Right forelimb (tissue), 1 donor: Measurements from ENCODE around the gene SCML1.

Experiments used
- DNase-seq: peaks from one replicate; pipeline ENCODE4 v3.0.0-alpha.2; 2018

The SCML1 gene

GRCh38 chrX:17736856-17737709, at the start of gene SCML1:
Gene SCML1, plus strand, starts transcription at chrX:17737493. Its CDS starts 6,694 bp downstream, at chrX:17744187.
- peak; percentile 93 for DNase-seq

DNA sequence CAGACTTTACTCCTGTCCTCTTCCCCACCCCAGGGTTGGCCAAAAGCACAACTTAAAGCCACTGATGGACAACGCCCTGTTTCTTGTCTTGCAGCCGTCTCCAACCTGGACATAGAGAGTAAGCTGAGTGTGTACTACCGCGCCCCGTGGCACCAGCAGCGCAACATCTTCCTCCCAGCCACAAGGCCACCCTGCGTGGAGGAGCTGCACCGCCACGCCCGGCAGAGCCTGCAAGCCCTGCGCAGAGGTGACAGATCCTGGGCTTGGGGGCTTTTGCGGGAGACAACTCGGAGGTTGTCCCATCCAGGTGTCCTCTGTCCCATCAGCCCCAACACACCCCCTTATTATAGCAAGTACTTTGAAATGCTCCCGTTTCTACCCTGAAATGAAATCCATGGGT, 49.6 kb upstream of the SCML1 start:
- no peak for DNase-seq

GRCh38 chrX:17689971-17690409, 47.3 kb upstream of the SCML1 start:
- DNase-seq: peak; percentile 46

- DNase-seq: no peak
These were observed 44.5 kb upstream of the SCML1 start for GRCh38 chrX:17692709-17693346.

DNA sequence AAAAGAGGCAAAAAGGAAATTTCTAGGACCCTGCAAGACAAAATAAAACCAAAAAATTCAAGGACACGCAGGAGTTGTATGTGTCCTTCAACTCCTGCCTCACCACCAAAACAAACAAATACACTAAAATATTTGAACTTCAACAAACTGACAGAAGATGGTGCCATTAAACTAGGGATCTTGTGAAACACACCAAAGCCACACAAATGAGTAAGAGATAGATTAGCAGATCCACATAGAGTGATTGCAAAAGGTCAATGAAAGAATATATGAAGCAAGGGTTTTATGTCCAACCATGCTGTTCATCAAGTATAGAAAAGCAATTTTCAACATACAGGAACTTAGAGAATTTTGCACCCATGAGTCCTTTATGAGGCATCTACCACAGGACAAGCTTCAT, 40.1 kb upstream of the SCML1 start:
- no peak for DNase-seq

GRCh38 chrX:17700976-17701375, 36.3 kb upstream of the SCML1 start:
- no peak for DNase-seq

- DNase-seq: no peak
These were observed 34.1 kb upstream of the SCML1 start for GRCh38 chrX:17703201-17703600.

GRCh38 chrX:17705211-17705610, 32.1 kb upstream of the SCML1 start:
- no peak for DNase-seq

DNA sequence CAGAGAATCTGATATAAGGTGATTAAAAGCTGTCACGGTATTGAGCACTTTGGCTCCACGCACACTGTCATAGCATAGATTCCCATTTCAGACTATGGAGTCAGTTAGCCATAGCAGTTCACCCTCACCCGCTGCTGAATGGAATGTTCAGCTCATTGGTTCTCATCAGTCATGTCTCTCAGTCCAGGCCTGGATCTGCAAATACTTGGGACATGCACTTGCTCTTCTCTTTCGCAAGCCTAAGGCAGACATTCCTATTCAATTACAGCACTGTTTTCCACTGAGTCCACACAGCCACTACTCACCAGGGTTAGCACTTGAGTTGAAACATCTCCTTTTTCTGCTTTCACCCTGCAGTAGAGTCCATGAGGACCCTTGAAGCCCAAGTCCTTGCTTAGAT, 30.6 kb upstream of the SCML1 start:
- no peak for DNase-seq

GRCh38 chrX:17707731-17708130, 29.6 kb upstream of the SCML1 start:
- DNase-seq: no peak

DNA sequence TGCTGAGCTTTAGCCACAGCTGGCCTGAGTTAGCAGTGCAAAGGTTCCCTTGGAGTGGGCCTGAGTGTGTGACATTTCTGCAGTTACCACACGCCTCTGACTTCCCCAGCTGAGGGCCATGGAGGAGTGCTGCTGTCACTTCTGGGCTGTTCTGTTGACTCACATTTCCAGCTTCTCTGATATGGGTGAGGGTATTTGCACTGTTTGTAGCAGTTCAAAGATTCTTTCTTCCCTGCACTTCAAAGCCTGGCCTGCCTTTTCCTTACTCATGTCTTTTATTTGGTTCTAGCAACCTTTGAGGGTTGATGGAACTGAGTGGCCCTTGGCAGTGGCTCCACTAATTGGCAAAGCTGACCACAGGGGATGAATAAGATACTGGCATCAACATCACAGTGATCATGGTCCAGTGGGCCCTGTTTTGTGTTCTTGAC, 26.4 kb upstream of the SCML1 start:
- no peak for DNase-seq

DNA sequence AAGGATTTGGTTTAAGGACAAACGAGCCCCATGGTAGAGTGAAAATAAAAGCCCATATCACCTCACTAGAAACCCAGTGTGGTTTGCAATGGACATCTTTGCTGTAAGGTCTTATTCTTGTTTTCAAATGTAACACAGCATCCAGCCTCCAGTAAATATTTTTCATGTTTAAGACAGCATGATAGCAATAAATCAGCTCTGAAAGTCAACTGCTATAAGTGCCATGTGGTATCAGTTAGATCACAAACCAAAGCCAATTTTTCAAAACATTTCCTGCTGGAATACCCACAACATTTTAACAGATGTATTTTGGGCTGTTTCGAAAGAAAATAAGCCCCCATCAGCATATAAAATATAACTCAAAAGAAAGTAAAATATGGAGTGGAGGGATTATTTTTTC, 24.0 kb upstream of the SCML1 start:
- DNase-seq: no peak

DNA sequence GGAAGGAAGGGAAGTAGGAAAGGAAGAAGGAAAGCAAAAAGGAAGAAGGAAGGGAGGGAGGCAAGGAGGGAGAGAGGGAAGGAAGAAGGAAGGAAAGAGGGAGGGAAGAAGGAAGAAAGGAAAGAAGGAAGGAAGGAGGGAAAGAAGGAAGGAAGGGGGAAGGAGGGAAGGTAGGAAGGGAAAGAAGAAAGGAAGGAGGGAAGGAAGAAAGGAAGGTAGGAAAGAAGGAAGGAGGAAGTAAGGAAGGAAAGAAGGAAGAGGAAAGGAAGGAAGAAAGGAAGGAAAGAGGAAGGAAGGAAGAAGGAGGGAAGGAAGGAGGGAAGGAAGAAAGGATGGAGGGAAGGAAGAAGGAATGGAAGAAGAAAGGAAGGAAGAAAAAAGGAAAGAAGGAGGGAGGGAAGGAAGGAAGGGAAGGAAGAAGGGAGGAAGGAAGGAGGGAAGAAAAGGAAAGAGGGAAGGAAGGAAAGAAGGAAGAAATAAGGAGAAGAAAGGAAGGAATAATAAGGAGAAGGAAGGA, 18.6 kb upstream of the SCML1 start:
- no peak for DNase-seq

- no peak for DNase-seq
These were observed 17.6 kb upstream of the SCML1 start for GRCh38 chrX:17719711-17720110.

GRCh38 chrX:17721715-17722114, 15.6 kb upstream of the SCML1 start:
- no peak for DNase-seq

GRCh38 chrX:17725181-17725580, 12.1 kb upstream of the SCML1 start:
- no peak for DNase-seq

DNA sequence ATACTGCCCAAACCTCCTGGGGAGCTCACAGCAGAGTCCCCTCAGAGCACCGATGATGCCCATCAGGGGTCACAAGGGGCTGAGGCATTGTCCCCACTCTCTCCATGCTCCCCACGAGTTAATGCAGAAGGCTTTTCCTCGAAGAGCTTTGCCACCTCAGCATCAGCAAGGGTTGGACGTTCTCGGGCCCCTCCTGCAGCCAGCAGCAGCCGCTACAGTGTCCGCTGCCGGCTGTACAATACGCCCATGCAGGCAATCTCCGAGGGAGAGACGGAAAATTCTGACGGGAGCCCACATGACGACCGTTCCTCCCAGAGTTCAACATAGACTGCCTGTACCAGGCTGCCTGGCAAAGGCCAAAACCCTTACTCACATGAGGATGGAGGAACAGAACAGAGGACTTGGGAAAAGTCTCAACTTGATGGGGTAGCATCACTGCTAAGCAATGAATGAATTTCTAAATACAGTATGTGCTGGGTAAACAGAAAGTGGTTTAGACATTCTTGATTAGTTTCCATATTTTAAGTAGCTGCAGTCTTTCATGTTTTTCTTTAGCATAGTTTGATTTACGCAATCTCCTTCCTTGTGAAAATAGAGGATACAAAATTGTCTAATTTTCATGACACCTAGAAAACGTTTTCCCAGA, 5.0 kb upstream of the SCML1 start:
- DNase-seq: no peak

GRCh38 chrX:17735406-17735805, 1.9 kb upstream of the SCML1 start:
- DNase-seq: no peak

DNA sequence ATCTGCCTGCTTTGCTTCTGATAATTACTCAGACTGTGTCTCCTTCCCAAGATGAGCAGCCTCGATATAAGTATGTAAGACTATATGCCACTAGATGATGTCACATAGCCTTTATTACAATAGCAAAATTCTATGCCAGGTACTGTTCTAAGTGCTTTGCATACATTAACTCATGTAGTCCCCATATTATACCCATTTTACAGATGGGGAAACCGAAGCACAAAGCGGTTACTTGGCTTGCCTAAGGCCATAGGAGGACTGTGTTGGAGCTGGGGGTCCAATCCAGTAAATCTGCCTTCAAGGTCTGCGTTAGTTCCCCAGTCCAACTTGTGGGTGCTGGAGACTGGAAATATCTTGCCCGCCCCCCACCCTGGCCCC, 826 bp upstream of the SCML1 start:
- no peak for DNase-seq

DNA sequence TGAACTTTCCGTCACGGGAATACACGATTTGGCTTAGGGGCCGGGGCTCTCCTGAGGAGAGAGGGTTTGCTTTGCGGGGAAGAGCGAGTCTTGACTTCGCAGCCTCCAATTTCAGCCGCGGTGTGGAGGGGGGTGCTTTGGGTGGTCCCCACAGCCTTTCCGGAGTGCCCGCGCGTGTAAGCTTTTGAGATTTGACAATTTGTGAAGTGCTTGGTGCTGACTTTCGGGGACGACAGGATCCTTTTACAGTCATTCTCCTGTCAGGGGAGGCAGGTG, 355 bp downstream of the SCML1 start:
- no peak for DNase-seq

- peak; percentile 54 for DNase-seq
These were observed 857 bp downstream of the SCML1 start for GRCh38 chrX:17737986-17738713.

- no peak for DNase-seq
These were observed 1.6 kb downstream of the SCML1 start for GRCh38 chrX:17738737-17739535.
